Central memory CD8-positive, alpha-beta T cell (primary cell): Measurements from ENCODE around the gene PARD6G.

Source experiments
- ATAC-seq: fragments of 150-1000 bp; cut with Tn5 transposase; replicated peaks from 2 replicates; pipeline ENCODE4 v1.10.0; 2022; ENCODE audit warnings: mild to moderate bottlenecking, moderate FRiP score, moderate number of reproducible peaks; ENCODE audit not compliant: poor library complexity, severe bottlenecking; ENCODE audit errors: extremely low read depth
- DNase-seq, 2 donors: peaks; one replicate each; pipeline ENCODE4 v3.0.0; 2021; ENCODE audit warnings: low spot score in 2 of 2
- H3K27ac Mint-ChIP-seq: one replicate; pipeline ENCODE4 v1.8.0; 2022; ENCODE audit warnings: low read depth, mild to moderate bottlenecking, moderate library complexity, mixed read lengths
- H3K27me3 Mint-ChIP-seq: one replicate; pipeline ENCODE4 v1.8.0; 2022; ENCODE audit warnings: mixed read lengths
- H3K36me3 Mint-ChIP-seq: one replicate; pipeline ENCODE4 v1.8.0; 2022; ENCODE audit warnings: mild to moderate bottlenecking, moderate library complexity, mixed read lengths; ENCODE audit not compliant: insufficient read depth
- H3K4me1 Mint-ChIP-seq: one replicate; pipeline ENCODE4 v1.8.0; 2022; ENCODE audit warnings: mixed read lengths
- H3K4me3 Mint-ChIP-seq: one replicate; pipeline ENCODE4 v1.8.0; 2022; ENCODE audit warnings: mild to moderate bottlenecking, moderate library complexity, mixed read lengths
- H3K9me3 Mint-ChIP-seq: one replicate; pipeline ENCODE4 v1.8.0; 2022; ENCODE audit warnings: mixed read lengths

PARD6G gene

GRCh38 chr18:80107426-80107825 is 139.9 kb downstream of the PARD6G start:
- H3K4me1 Mint-ChIP-seq: peaks cover 18% of the 10 kb centered on the region
- DNase-seq (no peak), ATAC-seq (no peak)
- H3K27ac Mint-ChIP-seq: peak overlapping the region; percentile 88
- no peaks in the 10 kb centered on the region for H3K27me3 Mint-ChIP-seq
- peak overlapping the region; percentile 76 for H3K4me3 Mint-ChIP-seq
- H3K36me3 Mint-ChIP-seq: peaks cover 10% of the 10 kb centered on the region
- H3K9me3 Mint-ChIP-seq: no peaks in the 10 kb centered on the region
